Prostate gland (tissue), 2 donors: Measurements from ENCODE around the gene OR1S1. TPM values are rescaled to one million over a fixed set of nuclear protein-coding genes. Genes with fewer than 3 reads are reported as not detected.
"Not testable (repeated sequence)": the region's sequence is repeated elsewhere in the genome, so short reads cannot be mapped to it uniquely, and the experiment has no call there.

Experiments used
- DNase-seq: peaks from one replicate; pipeline ENCODE4 v3.0.0-alpha.2; 2019; ENCODE audit warnings: low spot score
- H3K27ac ChIP-seq, 2 donors: fragments of 200-600 bp; sonication (generic); 2 replicates each; pipeline ENCODE4 v1.5.1; 2017 to 2019
- H3K27me3 ChIP-seq: fragments of 200-600 bp; sonication (generic); replicated peaks from 2 replicates; pipeline ENCODE4 v1.5.1; 2019; ENCODE audit not compliant: insufficient read depth
- H3K36me3 ChIP-seq, 2 donors: fragments of 200-600 bp; sonication (generic); 1 replicate in 1 of 2; 2 replicates in 1 of 2; pipeline versions ENCODE4 v1.5.1 to v1.8.1; 2017 to 2019
- H3K4me1 ChIP-seq: fragments of 200-600 bp; sonication (generic); replicated peaks from 2 replicates; pipeline ENCODE4 v1.5.1; 2019
- H3K4me3 ChIP-seq, 2 donors: fragments of 200-600 bp; sonication (generic); 2 replicates each; pipeline ENCODE4 v1.5.1; 2017 to 2019
- H3K9me3 ChIP-seq: fragments of 200-600 bp; sonication (generic); 2 replicates; pipeline ENCODE4 v1.5.1; 2017
- POLR2A ChIP-seq: fragments of 450-650 bp; IDR thresholded peaks from one replicate; pipeline ENCODE4 v1.6.1; 2016; ENCODE audit warnings: antibody characterized with exemption, mild to moderate bottlenecking
- POLR2AphosphoS5 ChIP-seq: sonication (generic); formaldehyde crosslinking; IDR thresholded peaks from one replicate; pipeline ENCODE4 v1.6.1; 2017; ENCODE audit warnings: antibody characterized with exemption
- WGBS: methylation state at CpG from one replicate; pipeline ENCODE4 v1.1.5; 2018; 5-methylcytosine and 5-hydroxymethylcytosine counted together
- intact Hi-C: fragments of 100-400 bp; cut with DNase I; formaldehyde crosslinking; loops from one replicate; pipeline ENCODE4 v1.14.2; 2022
- total RNA-seq, 2 donors: library from RNA; depleted of rRNA; stranded (reverse); fragments of >200 nt; gene quantifications; one replicate each; pipeline ENCODE4 v1.1.0, GENCODE V29; 2016
- TF ChIP-seq, protein P1 (sequence below), 4 experiments: fragments of 200-600 bp in 2 of 4; fragments of 450-650 bp in 2 of 4; sonication (generic) in 2 of 4; IDR thresholded peaks; 1 replicate in 3 of 4; 2 replicates in 1 of 4; pipeline ENCODE4 v1.5.1; 2016 to 2019; ENCODE audit warnings: antibody characterized with exemption in 4 of 4, mild to moderate bottlenecking in 2 of 4, moderate library complexity in 2 of 4

OR1S1 gene
- total RNA-seq, result not detected

- 73% methylated on average over 1 of the region's 2 CpGs for WGBS
These were observed at the start of gene OR1S1 for GRCh38 chr11:58212420-58212819. Gene OR1S1 (plus strand): TSS chr11:58212720.

DNA sequence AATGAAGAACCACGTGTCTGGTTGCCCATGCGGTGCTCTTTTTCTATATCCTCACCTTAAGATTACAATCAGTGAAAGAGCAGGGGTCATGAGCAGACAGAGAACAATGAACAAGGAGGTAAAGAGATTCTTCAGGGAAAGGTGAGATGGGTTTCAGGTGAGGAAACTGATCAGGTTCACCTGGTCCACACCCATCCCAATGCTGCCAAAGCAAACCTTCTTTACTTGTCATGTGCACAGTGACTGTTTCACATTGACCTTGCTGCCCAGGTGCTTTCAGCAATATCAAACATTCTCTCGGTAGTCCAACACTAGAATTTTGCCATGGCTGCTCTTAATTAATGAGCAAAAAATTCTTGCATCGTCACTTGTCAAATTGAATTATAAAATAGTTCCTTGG is 48.1 kb upstream of the OR1S1 start:
- WGBS, result 73% methylated on average over 4 of the region's 4 CpGs
- DNase-seq, result no peak
- no peaks in the 10 kb centered on the region for H3K9me3 ChIP-seq
- intact Hi-C loops, result no loop called here
- H3K27me3 ChIP-seq, result no peaks in the 10 kb centered on the region
- H3K4me3 ChIP-seq, result no peak overlapping the region
- no peaks in the 10 kb centered on the region for H3K4me1 ChIP-seq
- TF ChIP-seq POLR2AphosphoS5, result no peak
- TF ChIP-seq, protein P1, sequence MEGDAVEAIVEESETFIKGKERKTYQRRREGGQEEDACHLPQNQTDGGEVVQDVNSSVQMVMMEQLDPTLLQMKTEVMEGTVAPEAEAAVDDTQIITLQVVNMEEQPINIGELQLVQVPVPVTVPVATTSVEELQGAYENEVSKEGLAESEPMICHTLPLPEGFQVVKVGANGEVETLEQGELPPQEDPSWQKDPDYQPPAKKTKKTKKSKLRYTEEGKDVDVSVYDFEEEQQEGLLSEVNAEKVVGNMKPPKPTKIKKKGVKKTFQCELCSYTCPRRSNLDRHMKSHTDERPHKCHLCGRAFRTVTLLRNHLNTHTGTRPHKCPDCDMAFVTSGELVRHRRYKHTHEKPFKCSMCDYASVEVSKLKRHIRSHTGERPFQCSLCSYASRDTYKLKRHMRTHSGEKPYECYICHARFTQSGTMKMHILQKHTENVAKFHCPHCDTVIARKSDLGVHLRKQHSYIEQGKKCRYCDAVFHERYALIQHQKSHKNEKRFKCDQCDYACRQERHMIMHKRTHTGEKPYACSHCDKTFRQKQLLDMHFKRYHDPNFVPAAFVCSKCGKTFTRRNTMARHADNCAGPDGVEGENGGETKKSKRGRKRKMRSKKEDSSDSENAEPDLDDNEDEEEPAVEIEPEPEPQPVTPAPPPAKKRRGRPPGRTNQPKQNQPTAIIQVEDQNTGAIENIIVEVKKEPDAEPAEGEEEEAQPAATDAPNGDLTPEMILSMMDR (IDR thresholded peaks at IDR 0.05), result no peak
- no peak for TF ChIP-seq POLR2A
- no peaks in the 10 kb centered on the region for H3K36me3 ChIP-seq
- H3K27ac ChIP-seq, result no peak overlapping the region

More at GRCh38 chr11:58212420-58212819, at the start of gene OR1S1:
- DNase-seq, H3K4me1 ChIP-seq, H3K27ac ChIP-seq, intact Hi-C loops, H3K9me3 ChIP-seq, H3K36me3 ChIP-seq, H3K4me3 ChIP-seq, H3K27me3 ChIP-seq: not testable (repeated sequence)

DNA sequence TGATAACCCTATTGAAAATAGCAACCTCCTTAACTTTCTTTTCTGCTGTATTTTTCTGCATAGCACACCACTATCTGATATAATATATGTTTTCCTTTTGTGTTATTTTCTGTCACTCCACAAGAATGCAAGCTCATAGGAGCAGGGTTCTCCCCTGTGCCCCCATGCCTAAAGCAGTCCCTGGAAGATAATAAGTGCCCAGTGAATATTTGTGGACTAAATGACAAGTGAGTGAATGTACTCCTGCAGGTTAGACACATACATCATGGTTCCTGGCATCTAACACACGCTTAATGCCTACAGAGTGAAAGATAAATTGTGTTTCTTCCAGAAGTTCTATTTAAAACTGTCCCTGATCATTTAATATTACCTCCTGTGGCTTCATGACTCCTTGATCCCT is 47.5 kb upstream of the OR1S1 start:
- H3K36me3 ChIP-seq, result no peaks in the 10 kb centered on the region
- H3K4me3 ChIP-seq, result no peak overlapping the region
- H3K27me3 ChIP-seq, result no peaks in the 10 kb centered on the region
- no peaks in the 10 kb centered on the region for H3K4me1 ChIP-seq
- TF ChIP-seq POLR2A (no peak), POLR2AphosphoS5 (no peak)
- TF ChIP-seq, protein P1 (IDR thresholded peaks at IDR 0.05), result no peak
- intact Hi-C loops, result no loop called here
- WGBS, result 11% methylated on average over 1 of the region's 1 CpG
- no peaks in the 10 kb centered on the region for H3K9me3 ChIP-seq
- H3K27ac ChIP-seq, result no peak overlapping the region
- DNase-seq, result no peak

DNA sequence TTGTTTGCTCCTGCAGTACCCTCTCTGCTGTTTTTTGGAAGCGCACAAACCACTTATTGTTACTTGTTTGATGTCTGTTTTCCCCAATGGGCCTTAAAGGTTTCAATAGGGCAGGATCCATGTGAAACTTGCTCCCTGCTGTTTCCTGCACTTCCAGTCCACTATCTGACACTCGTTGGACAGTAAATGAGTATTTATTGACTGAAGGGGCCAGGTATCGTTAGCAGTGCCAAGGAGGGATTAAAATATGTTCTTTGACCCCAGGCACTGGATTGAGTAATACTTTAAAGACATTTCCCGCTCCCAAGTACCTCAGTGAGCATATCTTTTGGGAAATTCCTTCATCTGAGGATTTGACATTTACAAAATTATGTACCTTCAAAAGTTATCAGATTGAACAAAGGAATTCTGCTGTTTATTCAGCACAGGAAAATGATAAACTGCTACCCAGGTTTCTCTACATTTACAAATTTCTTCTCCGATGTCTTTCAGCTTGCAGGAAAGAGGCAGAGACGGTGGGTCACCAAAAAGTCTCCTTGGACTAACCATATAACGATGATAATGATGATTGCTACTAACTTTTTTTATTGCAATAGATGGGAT is 46.9 kb upstream of the OR1S1 start:
- no peaks in the 10 kb centered on the region for H3K9me3 ChIP-seq
- H3K27ac ChIP-seq, result no peak overlapping the region
- peak; percentile 65 for DNase-seq
- TF ChIP-seq POLR2AphosphoS5, result peak; percentile 31
- TF ChIP-seq, protein P1 (IDR thresholded peaks at IDR 0.05), result no peak
- intact Hi-C loops, result no loop called here
- 39% methylated on average over 7 of the region's 7 CpGs for WGBS
- H3K4me1 ChIP-seq, result no peaks in the 10 kb centered on the region
- no peaks in the 10 kb centered on the region for H3K36me3 ChIP-seq
- no peaks in the 10 kb centered on the region for H3K27me3 ChIP-seq
- no peak overlapping the region for H3K4me3 ChIP-seq

DNA sequence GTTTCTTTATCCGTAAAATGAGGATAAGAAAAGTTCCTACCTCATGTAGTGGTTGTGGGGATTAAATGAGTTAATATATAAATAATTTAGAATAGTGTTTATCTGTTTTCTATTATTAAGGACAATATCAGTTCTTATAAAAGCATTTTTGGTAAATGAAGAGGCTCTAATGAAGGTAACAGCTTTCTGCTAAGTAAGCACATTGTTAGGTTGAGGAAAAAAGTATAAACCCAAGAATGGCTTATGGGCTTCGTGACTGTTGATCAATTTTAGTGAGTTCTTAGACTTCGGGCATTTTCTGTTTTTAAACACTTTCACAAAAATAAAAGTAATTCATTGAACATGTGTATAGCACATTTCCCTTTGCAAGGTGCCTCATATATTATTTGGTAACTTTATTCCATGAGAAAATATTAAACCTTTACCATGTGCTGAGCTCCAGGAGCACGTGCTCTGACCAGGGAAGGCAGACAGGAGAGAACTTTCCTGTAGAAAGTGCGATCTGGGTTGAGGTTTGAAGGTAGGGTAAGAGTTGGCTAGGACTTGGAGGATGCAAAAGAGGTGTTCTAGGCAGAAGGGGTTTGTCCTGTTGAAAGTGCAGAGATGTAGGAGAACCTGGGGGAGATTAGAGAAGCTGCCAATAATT is 35.0 kb upstream of the OR1S1 start:
- Histone ChIP-seq H3K27ac (no peak overlapping the region), H3K9me3 (no peaks in the 10 kb centered on the region), H3K36me3 (no peaks in the 10 kb centered on the region), H3K4me3 (no peak overlapping the region), H3K27me3 (no peaks in the 10 kb centered on the region), H3K4me1 (no peaks in the 10 kb centered on the region)
- WGBS, result 84% methylated on average over 5 of the region's 5 CpGs
- intact Hi-C loops, result no loop called here
- TF ChIP-seq POLR2AphosphoS5, result no peak
- no peak for TF ChIP-seq POLR2A
- TF ChIP-seq, protein P1 (IDR thresholded peaks at IDR 0.05), result no peak
- DNase-seq, result no peak
